H9 (cell line): ENCODE measurements around the gene SMNDC1. TPM values are rescaled to one million over a fixed set of nuclear protein-coding genes. Genes with fewer than 3 reads are reported as not detected.

ENCODE experiments used
- DNase-seq: peaks from one replicate; pipeline ENCODE4 v3.0.0-alpha.2; 2017
- H2AFZ ChIP-seq: one replicate; pipeline ENCODE4 v1.6.1; 2013; ENCODE audit warnings: mild to moderate bottlenecking, low read length, control low read depth, moderate library complexity
- H2AK5ac ChIP-seq: 2 replicates; pipeline ENCODE4 v1.6.1; 2013; ENCODE audit warnings: low read length, control low read depth, mixed read lengths; ENCODE audit not compliant: insufficient read length
- H2BK120ac ChIP-seq: one replicate; pipeline ENCODE4 v1.6.1; 2013; ENCODE audit warnings: low read depth, mild to moderate bottlenecking, low read length, control low read depth, inconsistent platforms; ENCODE audit not compliant: poor library complexity, severe bottlenecking
- H2BK12ac ChIP-seq: 2 replicates; pipeline ENCODE4 v1.6.1; 2013; ENCODE audit warnings: low read length, control low read depth, mixed read lengths, low read depth; ENCODE audit not compliant: insufficient read length
- H2BK15ac ChIP-seq: 2 replicates; pipeline ENCODE4 v1.6.1; 2013; ENCODE audit warnings: low read depth, low read length, control low read depth
- H2BK20ac ChIP-seq: one replicate; pipeline ENCODE4 v1.6.1; 2013; ENCODE audit warnings: low read depth, mild to moderate bottlenecking, low read length, control low read depth, inconsistent platforms; ENCODE audit not compliant: poor library complexity, severe bottlenecking
- H2BK5ac ChIP-seq: 2 replicates; pipeline ENCODE4 v1.6.1; 2013; ENCODE audit warnings: low read length, control low read depth, mixed read lengths; ENCODE audit not compliant: insufficient read length
- H3K14ac ChIP-seq: 2 replicates; pipeline ENCODE4 v1.6.1; 2013; ENCODE audit warnings: low read length, control low read depth; ENCODE audit not compliant: insufficient read depth
- H3K18ac ChIP-seq: 2 replicates; pipeline ENCODE4 v1.6.1; 2013; ENCODE audit warnings: low read depth, mild to moderate bottlenecking, mixed read lengths, low read length, control low read depth; ENCODE audit not compliant: insufficient read length
- H3K23ac ChIP-seq: 2 replicates; pipeline ENCODE4 v1.6.1; 2013; ENCODE audit warnings: low read length, control low read depth, mixed read lengths, low read depth; ENCODE audit not compliant: insufficient read length
- H3K23me2 ChIP-seq: 2 replicates; pipeline ENCODE4 v1.6.1; 2013; ENCODE audit warnings: low read depth, mild to moderate bottlenecking, mixed read lengths, low read length, control low read depth; ENCODE audit not compliant: insufficient read length, poor library complexity, severe bottlenecking
- H3K27ac ChIP-seq: 2 replicates; pipeline ENCODE4 v1.5.1; 2013; ENCODE audit warnings: low read length, control low read depth, mixed read lengths, low read depth; ENCODE audit not compliant: insufficient read length
- H3K27me3 ChIP-seq: 2 replicates; pipeline ENCODE4 v1.6.1; 2013; ENCODE audit warnings: low read length, control low read depth, inconsistent platforms; ENCODE audit not compliant: insufficient read depth
- H3K4ac ChIP-seq: 2 replicates; pipeline ENCODE4 v1.6.1; 2013; ENCODE audit warnings: low read depth, mild to moderate bottlenecking, control low read depth, inconsistent platforms, low read length, moderate library complexity
- H3K4me1 ChIP-seq: 2 replicates; pipeline ENCODE4 v1.6.1; 2013; ENCODE audit warnings: low read length, control low read depth, inconsistent platforms; ENCODE audit not compliant: insufficient read depth
- H3K4me2 ChIP-seq: 2 replicates; pipeline ENCODE4 v1.6.1; 2013; ENCODE audit warnings: low read length, control low read depth, mixed read lengths; ENCODE audit not compliant: insufficient read length, insufficient read depth
- H3K56ac ChIP-seq: 2 replicates; pipeline ENCODE4 v1.6.1; 2013; ENCODE audit warnings: low read depth, mild to moderate bottlenecking, mixed read lengths, low read length, control low read depth; ENCODE audit not compliant: insufficient read length
- H3K79me1 ChIP-seq: 2 replicates; pipeline ENCODE4 v1.6.1; 2013; ENCODE audit warnings: low read depth, mild to moderate bottlenecking, moderate library complexity, low read length, control low read depth, inconsistent platforms; ENCODE audit not compliant: insufficient read depth, poor library complexity, severe bottlenecking
- H3K79me2 ChIP-seq: 2 replicates; pipeline ENCODE4 v1.6.1; 2013; ENCODE audit warnings: low read length, control low read depth, inconsistent platforms; ENCODE audit not compliant: insufficient read depth
- H3K9ac ChIP-seq: 2 replicates; pipeline ENCODE4 v1.6.1; 2013; ENCODE audit warnings: low read length, control low read depth, mixed read lengths; ENCODE audit not compliant: insufficient read length; ENCODE audit errors: extremely low read depth
- H3K9me3 ChIP-seq: one replicate; pipeline ENCODE4 v1.6.1; 2013; ENCODE audit warnings: low read depth, low read length, inconsistent platforms; ENCODE audit not compliant: control insufficient read depth
- H3T11ph ChIP-seq: one replicate; pipeline ENCODE4 v1.6.1; 2013; ENCODE audit warnings: mild to moderate bottlenecking, low read length, control low read depth, inconsistent platforms
- H4K20me1 ChIP-seq: one replicate; pipeline ENCODE4 v1.6.1; 2013; ENCODE audit not compliant: control insufficient read depth, insufficient read length, insufficient read depth
- H4K5ac ChIP-seq: 2 replicates; pipeline ENCODE4 v1.6.1; 2013; ENCODE audit warnings: low read depth, mild to moderate bottlenecking, mixed read lengths, low read length, control low read depth; ENCODE audit not compliant: insufficient read length
- H4K8ac ChIP-seq: replicated peaks from 2 replicates; pipeline ENCODE4 v1.6.1; 2013; ENCODE audit warnings: low read length, control low read depth, mixed read lengths, low read depth; ENCODE audit not compliant: insufficient read length
- H4K91ac ChIP-seq: 2 replicates; pipeline ENCODE4 v1.6.1; 2013; ENCODE audit warnings: low read depth, mild to moderate bottlenecking, moderate library complexity, mixed read lengths, low read length, control low read depth; ENCODE audit not compliant: insufficient read length
- H3K27ac Mint-ChIP-seq, 3 experiments: 2 replicates in 2 of 3; 3 replicates in 1 of 3; pipeline ENCODE4 v1.8.0; 2020 to 2021; ENCODE audit warnings: mixed read lengths in 3 of 3, mild to moderate bottlenecking in 1 of 3, moderate library complexity in 1 of 3
- H3K27me3 Mint-ChIP-seq: 2 replicates; pipeline ENCODE4 v1.8.0; 2021; ENCODE audit warnings: low read depth, mild to moderate bottlenecking, moderate library complexity, mixed read lengths
- H3K36me3 Mint-ChIP-seq, 3 experiments: 2 replicates in 2 of 3; 3 replicates in 1 of 3; pipeline ENCODE4 v1.8.0; 2020 to 2021; ENCODE audit warnings: low read depth in 3 of 3, mixed read lengths in 3 of 3; ENCODE audit not compliant: insufficient read depth in 1 of 3
- H3K4me1 Mint-ChIP-seq, 2 experiments: 2 replicates each; pipeline ENCODE4 v1.8.0; 2020; ENCODE audit warnings: mixed read lengths in 2 of 2
- H3K4me3 Mint-ChIP-seq, 2 experiments: 2 replicates in 1 of 2; 3 replicates in 1 of 2; pipeline ENCODE4 v1.8.0; 2020 to 2021; ENCODE audit warnings: mild to moderate bottlenecking in 2 of 2, mixed read lengths in 2 of 2, moderate library complexity in 1 of 2
- H3K9me3 Mint-ChIP-seq, 2 experiments: 2 replicates in 1 of 2; 3 replicates in 1 of 2; pipeline ENCODE4 v1.8.0; 2020; ENCODE audit warnings: mild to moderate bottlenecking in 2 of 2, mixed read lengths in 2 of 2, moderate library complexity in 1 of 2
- WGBS: extraction: QIAGEN DNeasy Blood & Tissue Kit; methylation state at CpG from one replicate; pipeline ENCODE4 v1.1.7; 2013; ENCODE audit warnings: missing lambda C conversion rate, low lambda C conversion rate, mixed read lengths; ENCODE audit not compliant: insufficient read length; ENCODE audit errors: extremely low coverage; 5-methylcytosine and 5-hydroxymethylcytosine counted together
- total RNA-seq: library from RNA; stranded (reverse); gene quantifications from 2 replicates; pipeline ENCODE4 v1.2.1, GENCODE V29; 2021
- TF ChIP-seq, protein P1 (sequence below): fragments of 200-600 bp; sonication (generic); conservative IDR thresholded peaks from 3 replicates; pipeline ENCODE4 v1.8.0; 2021; ENCODE audit warnings: antibody characterized with exemption, mild to moderate bottlenecking

The SMNDC1 gene
- total RNA-seq, 1 experiment from 2014 or later, result 55.7 TPM

DNA sequence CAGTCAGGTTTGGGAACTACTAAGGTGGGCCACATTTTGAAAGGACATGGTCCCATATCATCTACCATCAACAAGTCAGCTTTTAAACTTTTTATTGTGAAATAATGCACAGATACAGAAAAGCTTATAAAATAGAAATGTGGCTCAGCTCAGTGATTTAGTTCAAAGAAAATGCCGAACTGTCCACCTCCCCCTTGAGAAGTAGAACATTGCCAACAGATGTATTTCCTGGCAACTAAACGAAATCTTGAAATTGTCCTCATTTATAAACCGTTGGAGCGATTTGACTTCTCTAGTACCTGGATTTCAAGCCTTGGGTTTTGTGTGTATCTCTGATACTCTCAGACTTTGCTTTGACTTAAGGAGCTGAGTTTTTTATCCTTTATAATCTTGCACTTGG, 32.7 kb upstream of the SMNDC1 start:
- Histone ChIP-seq H3K27me3 (no peaks in the 10 kb centered on the region), H3K14ac (no peak overlapping the region), H3K18ac (no peak overlapping the region), H3K27ac (no peak overlapping the region), H3K4me1 (no peaks in the 10 kb centered on the region; the same call in 1 of the 2 replicates), H3K9me3 (no peaks in the 10 kb centered on the region), H3T11ph (no peak overlapping the region), H3K79me1 (no peaks in the 10 kb centered on the region), H4K5ac (no peak overlapping the region), H3K23ac (no peak overlapping the region), H2BK12ac (no peak overlapping the region), H3K4me2 (no peak overlapping the region), H3K79me2 (no peaks in the 10 kb centered on the region), H2AFZ (no peak overlapping the region), H2AK5ac (no peak overlapping the region), H4K91ac (no peak overlapping the region), H4K8ac (no peak overlapping the region), H2BK20ac (no peak overlapping the region), H3K56ac (no peak overlapping the region), H2BK5ac (no peak overlapping the region), H3K9ac (no peak overlapping the region), H3K23me2 (no peaks in the 10 kb centered on the region), H4K20me1 (no peaks in the 10 kb centered on the region), H2BK120ac (no peak overlapping the region), H3K4ac (no peak overlapping the region), H2BK15ac (no peak overlapping the region)
- no peak overlapping the region for H3K27ac Mint-ChIP-seq
- H3K9me3 Mint-ChIP-seq, result peaks cover 5 to 6% of the 10 kb centered on the region in 2 experiments; a peak in 3 of 5 replicates
- WGBS, result no CpG with 5 or more reads among the region's 4 CpGs
- TF ChIP-seq, protein P1, sequence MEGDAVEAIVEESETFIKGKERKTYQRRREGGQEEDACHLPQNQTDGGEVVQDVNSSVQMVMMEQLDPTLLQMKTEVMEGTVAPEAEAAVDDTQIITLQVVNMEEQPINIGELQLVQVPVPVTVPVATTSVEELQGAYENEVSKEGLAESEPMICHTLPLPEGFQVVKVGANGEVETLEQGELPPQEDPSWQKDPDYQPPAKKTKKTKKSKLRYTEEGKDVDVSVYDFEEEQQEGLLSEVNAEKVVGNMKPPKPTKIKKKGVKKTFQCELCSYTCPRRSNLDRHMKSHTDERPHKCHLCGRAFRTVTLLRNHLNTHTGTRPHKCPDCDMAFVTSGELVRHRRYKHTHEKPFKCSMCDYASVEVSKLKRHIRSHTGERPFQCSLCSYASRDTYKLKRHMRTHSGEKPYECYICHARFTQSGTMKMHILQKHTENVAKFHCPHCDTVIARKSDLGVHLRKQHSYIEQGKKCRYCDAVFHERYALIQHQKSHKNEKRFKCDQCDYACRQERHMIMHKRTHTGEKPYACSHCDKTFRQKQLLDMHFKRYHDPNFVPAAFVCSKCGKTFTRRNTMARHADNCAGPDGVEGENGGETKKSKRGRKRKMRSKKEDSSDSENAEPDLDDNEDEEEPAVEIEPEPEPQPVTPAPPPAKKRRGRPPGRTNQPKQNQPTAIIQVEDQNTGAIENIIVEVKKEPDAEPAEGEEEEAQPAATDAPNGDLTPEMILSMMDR, result no peak
- H3K27me3 Mint-ChIP-seq, result peaks cover 2% of the 10 kb centered on the region; the same call in 1 of the 2 replicates
- no peak overlapping the region for H3K4me3 Mint-ChIP-seq
- no peak for DNase-seq
- peaks cover 19 to 20% of the 10 kb centered on the region in 2 experiments for H3K4me1 Mint-ChIP-seq
- H3K36me3 Mint-ChIP-seq, result peaks cover 0 to 5% (median 3%) of the 10 kb centered on the region in 3 experiments; a peak in 2 of 7 replicates
